A673 (cell line): ENCODE measurements around the gene SPACA6. TPM values are rescaled to one million over a fixed set of nuclear protein-coding genes. Genes with fewer than 3 reads are reported as not detected.

ENCODE experiments used
- BruUV-seq: library from RNA; stranded (reverse); fragments of 400-500 nt; replicated peaks from 2 replicates; lab custom pipeline; 2021; lab: Mats Ljungman, UMichigan
- CTCF ChIA-PET: fragments of 300-600 bp; sonication (Branson Sonifier 250); formaldehyde crosslinking; loops from one replicate; lab custom pipeline; 2022; ENCODE audit warnings: antibody characterized with exemption; lab: Charles Lee
- POLR2A ChIA-PET: fragments of 300-600 bp; sonication (Branson Sonifier 250); formaldehyde crosslinking; loops from one replicate; lab custom pipeline; 2022; ENCODE audit warnings: antibody characterized with exemption; ENCODE audit not compliant: low non-redundant PET; lab: Charles Lee
- DNase-seq: peaks from one replicate; pipeline ENCODE4 v3.0.0-alpha.2; 2015; ENCODE audit warnings: low spot score
- H3K27ac ChIP-seq: fragments of 200-600 bp; sonication (generic); 2 replicates; pipeline ENCODE4 v1.5.1; 2016; ENCODE audit warnings: mixed run types, low read depth, mild to moderate bottlenecking, mixed read lengths, antibody characterized with exemption, low read length; ENCODE audit not compliant: poor library complexity, severe bottlenecking
- H3K27me3 ChIP-seq: fragments of 200-600 bp; sonication (generic); replicated peaks from 2 replicates; pipeline ENCODE4 v1.6.1; 2017; ENCODE audit warnings: mixed run types, low read depth, mild to moderate bottlenecking, mixed read lengths, antibody characterized with exemption, low read length; ENCODE audit not compliant: insufficient read depth, poor library complexity
- H3K36me3 ChIP-seq: fragments of 200-600 bp; sonication (generic); 2 replicates; pipeline ENCODE4 v1.6.1; 2016; ENCODE audit warnings: mixed run types, mild to moderate bottlenecking, mixed read lengths, antibody characterized with exemption, low read length; ENCODE audit not compliant: insufficient read depth, poor library complexity, severe bottlenecking
- H3K4me1 ChIP-seq: fragments of 200-600 bp; sonication (generic); 2 replicates; pipeline ENCODE4 v1.6.1; 2017; ENCODE audit warnings: mixed run types, mild to moderate bottlenecking, mixed read lengths, antibody characterized with exemption, low read length; ENCODE audit not compliant: insufficient read depth, poor library complexity, severe bottlenecking
- H3K4me3 ChIP-seq: fragments of 200-600 bp; sonication (generic); 2 replicates; pipeline ENCODE4 v1.5.1; 2016; ENCODE audit warnings: low read depth, mixed run types, mild to moderate bottlenecking, mixed read lengths, low read length; ENCODE audit not compliant: poor library complexity, severe bottlenecking
- H3K9me3 ChIP-seq: fragments of 200-600 bp; sonication (generic); 2 replicates; pipeline ENCODE4 v1.6.1; 2016; ENCODE audit warnings: mixed run types, low read depth, mild to moderate bottlenecking, mixed read lengths, antibody characterized with exemption, low read length; ENCODE audit not compliant: poor library complexity, severe bottlenecking
- CTCF ChIP-seq: fragments of 300-800, 200-600 bp; sonication (generic); conservative IDR thresholded peaks from 2 replicates; pipeline ENCODE4 v1.5.1; 2017; ENCODE audit warnings: low read depth, mild to moderate bottlenecking, antibody characterized with exemption, low read length, moderate library complexity, mixed read lengths
- EZH2 ChIP-seq: fragments of 200-600 bp; sonication (generic); IDR thresholded peaks from 2 replicates; pipeline ENCODE4 v1.6.1; 2017; ENCODE audit warnings: borderline replicate concordance, low read depth, mild to moderate bottlenecking, mixed read lengths, antibody characterized with exemption, low read length; ENCODE audit not compliant: poor library complexity, severe bottlenecking
- intact Hi-C: fragments of 100-400 bp; cut with micrococcal nuclease; formaldehyde crosslinking; loops from one replicate; pipeline ENCODE4 v1.10.0; 2022; ENCODE audit not compliant: unreplicated experiment
- microRNA-seq: library from miRNA; unstranded; fragments of <30 nt; microRNA quantifications from one replicate; pipeline ENCODE4 v1.2.0, GENCODE V29; 2021
- total RNA-seq: library from RNA; stranded (reverse); gene quantifications from 2 replicates; pipeline ENCODE4 v1.2.3, GENCODE V29; 2021

The SPACA6 gene
- total RNA-seq, 1 experiment from 2014 or later, result 28.6 TPM

GRCh38 chr19:51754770-51755169, 61.6 kb downstream of the SPACA6 start:
- intact Hi-C loops, result no loop called here
- no peak for DNase-seq
- Histone ChIP-seq H3K9me3 (no peaks in the 10 kb centered on the region), H3K4me3 (no peak overlapping the region), H3K27me3 (peaks cover 10% of the 10 kb centered on the region), H3K27ac (no peak overlapping the region), H3K36me3 (no peaks in the 10 kb centered on the region), H3K4me1 (no peaks in the 10 kb centered on the region)
- TF ChIP-seq CTCF, result no peak
- no peak for TF ChIP-seq EZH2
- no TSS peak for BruUV-seq
- POLR2A ChIA-PET, result no interaction called here
- CTCF ChIA-PET, result no interaction called here

Small RNA genes within 50 kb of the gene (microRNA-seq; reads per million reads assigned to microRNA genes)
- gene MIR125A (7,014 reads per million, percentile 94 among the genes with 10 or more reads in this experiment), gene MIR99B (52,894 reads per million, percentile 99 among the genes with 10 or more reads in this experiment), gene MIRLET7E (13,094 reads per million, percentile 96 among the genes with 10 or more reads in this experiment)

Other genes with a start within 250 kb of the SPACA6 start
- not detected in 2 replicates for gene SIGLEC8, start 234.9 kb upstream of the SPACA6 start, total RNA-seq
- gene CEACAM18, start 214.8 kb upstream of the SPACA6 start, total RNA-seq, result not detected in 2 replicates
- not detected in 2 replicates for gene SIGLEC12, start 191.5 kb upstream of the SPACA6 start, total RNA-seq
- gene SIGLEC6, start 161.7 kb upstream of the SPACA6 start, total RNA-seq, result not detected in 2 replicates
- 10.4 and 15.1 TPM in 2 replicates for gene ZNF175, start 122.0 kb upstream of the SPACA6 start, total RNA-seq
- gene SIGLEC5, start 62.9 kb upstream of the SPACA6 start, total RNA-seq, result not detected in 2 replicates
- not detected in 2 replicates for gene SIGLEC14, start 46.5 kb upstream of the SPACA6 start, total RNA-seq
- not detected in 2 replicates for gene HAS1, start 30.7 kb downstream of the SPACA6 start, total RNA-seq
- not detected in 2 replicates for gene FPR1, start 58.5 kb downstream of the SPACA6 start, total RNA-seq
- not detected in 2 replicates for gene FPR2, start 67.8 kb downstream of the SPACA6 start, total RNA-seq
- not detected in 2 replicates for gene FPR3, start 101.8 kb downstream of the SPACA6 start, total RNA-seq
- 7.0 and 7.3 TPM in 2 replicates for gene ZNF577, start 194.6 kb downstream of the SPACA6 start, total RNA-seq
- 22.9 and 26.3 TPM in 2 replicates for gene ZNF649, start 211.7 kb downstream of the SPACA6 start, total RNA-seq
- 5.3 and 7.7 TPM in 2 replicates for gene ZNF613, start 234.1 kb downstream of the SPACA6 start, total RNA-seq